Type B pancreatic cell (in vitro differentiated cells): ENCODE data around the gene MKLN1. TPM values are rescaled to one million over a fixed set of nuclear protein-coding genes. Genes with fewer than 3 reads are reported as not detected.

Experiments
- DNase-seq: peaks from one replicate; pipeline ENCODE4 v3.0.0; 2021; ENCODE audit warnings: mixed read lengths; ENCODE audit not compliant: unreplicated experiment; ENCODE audit errors: extremely low spot score
- H3K27ac Mint-ChIP-seq: 2 replicates; pipeline ENCODE4 v1.8.0; 2021; ENCODE audit warnings: mild to moderate bottlenecking, mixed read lengths
- H3K27me3 Mint-ChIP-seq: 2 replicates; pipeline ENCODE4 v1.8.0; 2021; ENCODE audit warnings: mixed read lengths
- H3K36me3 Mint-ChIP-seq: 2 replicates; pipeline ENCODE4 v1.8.0; 2021; ENCODE audit warnings: mixed read lengths
- H3K4me1 Mint-ChIP-seq: one replicate; pipeline ENCODE4 v1.8.0; 2021; ENCODE audit warnings: mixed read lengths; ENCODE audit not compliant: unreplicated experiment
- H3K4me3 Mint-ChIP-seq: 2 replicates; pipeline ENCODE4 v1.8.0; 2021; ENCODE audit warnings: mild to moderate bottlenecking, mixed read lengths
- H3K9me3 Mint-ChIP-seq: 2 replicates; pipeline ENCODE4 v1.8.0; 2021; ENCODE audit warnings: mixed read lengths
- CTCF ChIP-seq: fragments of 200-600 bp; sonication (generic); conservative IDR thresholded peaks from 2 replicates; pipeline ENCODE4 v1.5.0; 2021; ENCODE audit warnings: antibody characterized with exemption, mild to moderate bottlenecking
- total RNA-seq: library from RNA; stranded (reverse); gene quantifications from 2 replicates; pipeline ENCODE4 v1.2.1, GENCODE V29; 2021; ENCODE audit warnings: low replicate concordance

Gene MKLN1
- total RNA-seq, 1 donor from 2014 or later: 47.7 TPM

- DNase-seq: no peak
- peaks cover 16% of the 10 kb centered on the region for H3K4me1 Mint-ChIP-seq
- no peaks in the 10 kb centered on the region for H3K9me3 Mint-ChIP-seq
- H3K36me3 Mint-ChIP-seq: no peaks in the 10 kb centered on the region
- no peak overlapping the region for H3K27ac Mint-ChIP-seq
- no peak for TF ChIP-seq CTCF
- no peaks in the 10 kb centered on the region for H3K27me3 Mint-ChIP-seq
- no peak overlapping the region for H3K4me3 Mint-ChIP-seq
Observed at GRCh38 chr7:131536361-131536849, 208.7 kb downstream of the MKLN1 start.

GRCh38 chr7:131537571-131537978 lies 209.9 kb downstream of the MKLN1 start:
- H3K27ac Mint-ChIP-seq: no peak overlapping the region
- TF ChIP-seq CTCF: no peak
- H3K36me3 Mint-ChIP-seq: no peaks in the 10 kb centered on the region
- no peak for DNase-seq
- no peaks in the 10 kb centered on the region for H3K9me3 Mint-ChIP-seq
- H3K4me1 Mint-ChIP-seq: peaks cover 22% of the 10 kb centered on the region
- no peak overlapping the region for H3K4me3 Mint-ChIP-seq
- no peaks in the 10 kb centered on the region for H3K27me3 Mint-ChIP-seq

- Mint-ChIP-seq H3K27ac (peak overlapping the region; percentile 74), H3K4me1 (peaks cover 22% of the 10 kb centered on the region), H3K27me3 (no peaks in the 10 kb centered on the region), H3K4me3 (no peak overlapping the region), H3K9me3 (no peaks in the 10 kb centered on the region), H3K36me3 (no peaks in the 10 kb centered on the region)
- TF ChIP-seq CTCF: no peak
- no peak for DNase-seq
Observed at GRCh38 chr7:131538071-131538812, 210.6 kb downstream of the MKLN1 start.

DNA sequence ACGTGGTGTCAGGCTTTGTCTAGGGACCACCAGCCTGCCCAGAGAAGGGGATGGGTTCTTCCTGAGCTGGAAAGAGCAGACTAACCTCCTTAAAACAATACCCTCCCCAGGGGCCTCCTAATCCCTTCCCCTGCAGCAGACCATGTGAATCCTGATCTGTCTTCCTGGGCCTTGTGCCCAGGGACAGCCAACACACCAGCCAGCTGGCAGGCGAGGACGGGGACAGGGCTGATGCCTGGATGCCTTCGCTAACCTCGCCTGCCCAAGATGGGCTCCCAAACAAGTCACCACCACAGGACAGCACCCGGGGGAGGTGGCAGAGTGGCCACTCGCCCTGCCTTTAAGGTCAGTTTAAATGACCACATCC lies 211.1 kb downstream of the MKLN1 start:
- H3K4me3 Mint-ChIP-seq: no peak overlapping the region
- H3K27ac Mint-ChIP-seq: peak overlapping the region; percentile 74
- no peak for DNase-seq
- H3K36me3 Mint-ChIP-seq: no peaks in the 10 kb centered on the region
- no peaks in the 10 kb centered on the region for H3K9me3 Mint-ChIP-seq
- H3K27me3 Mint-ChIP-seq: no peaks in the 10 kb centered on the region
- TF ChIP-seq CTCF: no peak
- H3K4me1 Mint-ChIP-seq: peaks cover 22% of the 10 kb centered on the region

GRCh38 chr7:131540491-131541162 lies 213.0 kb downstream of the MKLN1 start:
- H3K9me3 Mint-ChIP-seq: no peaks in the 10 kb centered on the region
- peak overlapping the region; percentile 53 for H3K27ac Mint-ChIP-seq
- TF ChIP-seq CTCF: no peak
- no peak for DNase-seq
- H3K4me3 Mint-ChIP-seq: no peak overlapping the region
- no peaks in the 10 kb centered on the region for H3K36me3 Mint-ChIP-seq
- H3K4me1 Mint-ChIP-seq: peaks cover 31% of the 10 kb centered on the region
- H3K27me3 Mint-ChIP-seq: no peaks in the 10 kb centered on the region
